ENCODE results near the gene MLF1. TPM values are rescaled to one million over a fixed set of nuclear protein-coding genes. Genes with fewer than 3 reads are reported as not detected.
A peak's percentile ranks its signal among the peaks of the same experiment; 100 is the strongest.

MLF1 gene
- total RNA-seq, 2 donors from 2014 or later = 117 to 217 TPM

- H3K4me1 ChIP-seq = peaks cover 0 to 15% of the 10 kb centered on the region in 2 donors
- TF ChIP-seq CTCF (IDR thresholded peaks at IDR 0.05) = no peak
- no peak for DNase-seq (ENCODE audit: low spot score)
Measured at GRCh38 chr3:158569794-158570193, 1.2 kb upstream of the MLF1 start.

DNA sequence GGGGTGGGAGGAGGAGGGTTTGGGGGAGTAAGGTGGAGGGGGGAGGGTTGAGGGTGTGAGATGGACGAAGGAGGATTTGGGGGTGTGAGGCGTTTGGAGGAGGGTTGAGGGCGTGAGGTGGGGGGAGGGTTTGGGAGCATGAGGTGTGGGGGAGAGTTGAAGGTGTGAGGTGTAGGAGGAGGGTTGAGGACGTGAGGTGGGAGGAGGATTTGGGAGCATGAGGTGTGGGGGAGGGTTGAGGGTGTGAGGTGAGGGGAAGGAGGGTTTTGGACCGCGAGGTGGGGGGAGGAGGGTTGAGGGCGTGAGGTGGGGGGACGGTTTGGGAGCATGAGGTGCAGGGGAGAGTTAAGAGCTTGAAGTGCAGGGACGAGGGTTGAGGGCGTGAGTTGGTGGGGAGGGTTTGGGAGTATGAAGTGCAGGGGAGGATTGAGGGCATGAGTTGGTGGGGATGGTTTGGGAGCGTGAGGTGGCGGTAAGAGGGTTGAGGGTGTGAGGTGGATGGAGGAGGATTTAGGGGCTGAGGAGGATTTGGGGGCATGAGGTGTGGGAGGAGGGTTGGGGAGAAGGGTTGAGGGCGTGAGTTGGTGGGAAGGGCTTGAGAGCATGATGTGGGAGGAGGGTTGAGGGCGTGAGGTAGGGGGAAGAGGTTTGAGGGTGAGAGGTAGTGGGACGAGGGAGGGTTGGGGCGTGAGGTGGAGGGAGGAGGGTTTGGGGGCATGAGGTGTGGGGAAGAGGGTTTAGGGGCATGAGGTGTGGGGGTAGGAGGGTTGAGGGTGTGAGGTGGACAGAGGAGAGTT lies 1.2 kb downstream of the MLF1 start:
- H3K9me3 ChIP-seq = no peaks in the 10 kb centered on the region
- TF ChIP-seq CTCF (IDR thresholded peaks at IDR 0.05) = no peak
- H3K4me1 ChIP-seq = peaks cover 0 to 22% of the 10 kb centered on the region in 2 donors
- H3K27me3 ChIP-seq = no peaks in the 10 kb centered on the region
- DNase-seq (ENCODE audit: low spot score) = no peak
- H3K36me3 ChIP-seq = no peaks in the 10 kb centered on the region
- H3K27ac ChIP-seq = peak overlapping the region; percentile 91
- H3K4me3 ChIP-seq = peak overlapping the region; percentile 52 to 70

More at GRCh38 chr3:158569794-158570193, 1.2 kb upstream of the MLF1 start:
- Histone ChIP-seq H3K27me3 (no peaks in the 10 kb centered on the region), H3K36me3 (no peaks in the 10 kb centered on the region), H3K4me3 (no peak overlapping the region), H3K27ac (peak overlapping the region; percentile 91), H3K9me3 (no peaks in the 10 kb centered on the region)

- H3K9me3 ChIP-seq = no peaks in the 10 kb centered on the region
- no peaks in the 10 kb centered on the region for H3K36me3 ChIP-seq
- peak overlapping the region; percentile 52 to 70 for H3K4me3 ChIP-seq
- H3K27me3 ChIP-seq = no peaks in the 10 kb centered on the region
- peak overlapping the region; percentile 91 for H3K27ac ChIP-seq
- no peak for DNase-seq (ENCODE audit: low spot score)
- peaks cover 0 to 22% of the 10 kb centered on the region in 2 donors for H3K4me1 ChIP-seq
- TF ChIP-seq CTCF (IDR thresholded peaks at IDR 0.05) = no peak
Measured at GRCh38 chr3:158572766-158573060, 1.7 kb downstream of the MLF1 start.

DNA sequence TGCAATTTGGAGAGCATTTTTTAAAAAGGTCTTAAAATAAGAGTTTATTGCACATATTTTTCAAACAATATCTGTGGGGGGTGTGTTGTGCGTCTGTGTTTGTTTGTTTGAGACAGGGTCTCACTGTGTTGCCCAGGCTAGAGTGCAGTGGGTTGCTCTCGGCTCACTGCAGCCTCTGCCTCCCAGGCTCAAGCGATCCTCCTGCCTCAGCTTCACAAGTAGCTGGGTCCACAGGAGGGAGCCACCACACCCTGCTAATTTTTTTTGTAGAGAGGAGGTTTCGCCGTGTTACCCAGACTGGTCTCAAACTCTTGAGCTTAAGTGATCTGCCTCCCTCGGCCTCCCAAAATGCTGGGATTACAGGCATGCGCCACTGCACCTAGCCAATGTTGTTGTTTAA lies 2.7 kb downstream of the MLF1 start:
- Histone ChIP-seq H3K9me3 (no peaks in the 10 kb centered on the region), H3K27me3 (no peaks in the 10 kb centered on the region), H3K4me3 (peak overlapping the region in 1 of 2 donors; percentile 70), H3K27ac (peak overlapping the region; percentile 11 to 91), H3K36me3 (no peaks in the 10 kb centered on the region), H3K4me1 (peaks cover 0 to 22% of the 10 kb centered on the region in 2 donors)
- TF ChIP-seq CTCF (IDR thresholded peaks at IDR 0.05) = peak in 1 of 2 donors; percentile 41
- no peak for DNase-seq (ENCODE audit: low spot score)

DNA sequence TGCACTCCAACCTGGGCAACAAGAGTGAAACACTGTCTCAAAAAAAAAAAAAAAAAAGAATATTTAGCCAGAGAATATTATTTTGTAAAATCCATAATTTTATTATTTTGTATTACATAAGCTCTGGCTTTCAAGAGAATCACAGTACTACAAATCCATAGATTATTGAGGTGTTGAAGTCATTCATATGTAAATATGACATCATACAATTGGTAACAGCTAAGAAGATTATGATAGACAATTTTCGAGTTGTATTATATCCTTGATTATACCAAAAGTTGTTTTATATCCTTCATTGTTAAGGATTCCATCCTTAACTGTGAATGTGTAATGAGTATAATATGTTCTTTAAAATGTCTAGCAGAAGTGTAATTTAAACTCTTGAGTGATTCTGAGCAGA lies 3.7 kb downstream of the MLF1 start:
- Histone ChIP-seq H3K4me1 (peaks cover 0 to 18% of the 10 kb centered on the region in 2 donors), H3K27me3 (no peaks in the 10 kb centered on the region), H3K9me3 (no peaks in the 10 kb centered on the region), H3K4me3 (no peak overlapping the region), H3K36me3 (no peaks in the 10 kb centered on the region), H3K27ac (peak overlapping the region in 1 of 2 donors; percentile 91)
- no peak for DNase-seq (ENCODE audit: low spot score)
- TF ChIP-seq CTCF (IDR thresholded peaks at IDR 0.05) = no peak

DNA sequence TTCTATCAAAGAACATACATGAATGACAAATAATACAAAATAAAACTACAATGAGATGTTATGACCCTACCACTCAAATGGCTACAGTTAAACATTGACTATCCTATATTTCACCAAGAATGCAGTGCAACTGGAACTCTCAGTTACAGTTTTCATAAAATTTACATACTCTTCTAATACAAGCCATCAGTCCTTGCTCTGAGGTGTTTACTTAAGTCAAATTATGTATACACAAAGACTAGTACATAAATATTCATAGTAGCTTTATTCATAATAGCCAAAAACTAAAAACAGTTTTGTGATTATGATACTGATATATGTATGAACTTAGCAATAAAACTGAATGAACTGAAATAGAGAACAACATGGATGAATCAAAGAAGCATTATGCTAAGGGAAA lies 19.2 kb downstream of the MLF1 start:
- no peaks in the 10 kb centered on the region for H3K27me3 ChIP-seq
- H3K4me3 ChIP-seq = no peak overlapping the region
- H3K9me3 ChIP-seq = no peaks in the 10 kb centered on the region
- no peak for TF ChIP-seq CTCF (IDR thresholded peaks at IDR 0.05)
- no peaks in the 10 kb centered on the region for H3K36me3 ChIP-seq
- DNase-seq (ENCODE audit: low spot score) = no peak
- no peak overlapping the region for H3K27ac ChIP-seq
- no peaks in the 10 kb centered on the region for H3K4me1 ChIP-seq
